ENCODE measurements around the gene PRDM16. TPM values are rescaled to one million over a fixed set of nuclear protein-coding genes. Genes with fewer than 3 reads are reported as not detected.

Gene PRDM16
- total and polyA plus RNA-seq, 2 of the 8 experiments (the other 6 are each of a cell fraction or from before 2014, with no cell fraction given), result 0.39 to 0.43 TPM

DNA sequence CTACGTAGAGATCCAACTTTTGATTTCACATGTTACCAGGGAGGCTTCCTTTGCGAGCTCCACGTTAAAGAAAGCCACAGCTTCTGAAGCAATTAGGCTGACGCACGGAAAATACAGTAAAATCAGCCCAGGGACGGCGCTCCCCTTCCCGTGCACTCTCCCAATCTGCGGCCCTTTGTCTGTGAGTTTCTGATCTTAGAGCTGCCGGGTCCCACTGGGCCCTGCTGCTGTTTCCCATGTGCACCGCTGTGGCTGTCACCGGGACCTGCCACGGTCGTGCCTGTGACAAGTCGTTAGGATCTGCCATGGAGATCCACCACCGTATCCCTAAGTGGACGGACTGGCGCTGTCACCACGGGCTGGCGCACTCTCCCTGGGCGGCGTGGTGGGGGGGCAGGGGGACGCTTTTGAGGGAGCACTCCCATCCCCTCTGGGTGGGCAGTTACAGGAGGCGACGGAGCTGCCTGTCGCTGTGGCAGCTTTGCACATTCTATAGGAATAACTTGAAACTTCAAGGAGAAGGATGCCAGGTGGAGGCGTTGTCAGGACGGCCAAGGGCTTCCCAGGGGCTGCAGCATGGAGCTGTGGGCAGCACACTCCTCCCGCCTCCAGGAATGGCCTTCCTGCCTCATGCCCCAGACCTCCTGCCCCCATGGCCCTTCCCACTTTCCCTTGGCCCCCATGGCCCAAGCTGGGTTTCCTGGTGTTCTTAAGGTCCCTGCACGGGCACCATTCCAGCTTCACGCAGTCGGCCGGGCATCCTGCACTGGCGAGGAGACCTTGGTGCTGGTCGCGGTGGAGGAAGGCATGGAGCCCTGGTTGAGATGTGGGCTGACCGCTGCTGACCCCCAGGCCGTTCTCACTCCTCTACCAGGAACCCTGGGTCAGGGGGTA is 85.1 kb downstream of the PRDM16 start (continued):
- TF ChIP-seq RXRA (IDR thresholded peaks at IDR 0.05; ENCODE audit: insufficient read depth, low read depth, low read length) (no peak), RFX5 (IDR thresholded peaks at IDR 0.05; ENCODE audit: borderline replicate concordance, low read depth, low read length) (no peak), SAP30 (IDR thresholded peaks at IDR 0.05; ENCODE audit: insufficient read depth, insufficient replicate concordance, low read length) (no peak), CTBP2 (IDR thresholded peaks at IDR 0.05; ENCODE audit: borderline replicate concordance, insufficient read depth, insufficient read length, low read length) (no peak), RBBP5 (IDR thresholded peaks at IDR 0.05; ENCODE audit: borderline replicate concordance, low read depth, low read length) (no peak)
- TF ChIP-seq, protein P1, sequence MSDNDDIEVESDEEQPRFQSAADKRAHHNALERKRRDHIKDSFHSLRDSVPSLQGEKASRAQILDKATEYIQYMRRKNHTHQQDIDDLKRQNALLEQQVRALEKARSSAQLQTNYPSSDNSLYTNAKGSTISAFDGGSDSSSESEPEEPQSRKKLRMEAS (IDR thresholded peaks at IDR 0.05), result no peak

Measured in H1 (cell line).